HG03280 (cell line): ENCODE results near the gene MCF2L.
"Not testable (repeated sequence)": the region's sequence is repeated elsewhere in the genome, so short reads cannot be mapped to it uniquely, and the experiment has no call there.

Experiments used
- ATAC-seq: cut with Tn5 transposase; IDR thresholded peaks from one replicate; pipeline ENCODE4 v1.9.1; 2021; ENCODE audit warnings: mild to moderate bottlenecking, moderate library complexity; ENCODE audit not compliant: unreplicated experiment

MCF2L gene

DNA sequence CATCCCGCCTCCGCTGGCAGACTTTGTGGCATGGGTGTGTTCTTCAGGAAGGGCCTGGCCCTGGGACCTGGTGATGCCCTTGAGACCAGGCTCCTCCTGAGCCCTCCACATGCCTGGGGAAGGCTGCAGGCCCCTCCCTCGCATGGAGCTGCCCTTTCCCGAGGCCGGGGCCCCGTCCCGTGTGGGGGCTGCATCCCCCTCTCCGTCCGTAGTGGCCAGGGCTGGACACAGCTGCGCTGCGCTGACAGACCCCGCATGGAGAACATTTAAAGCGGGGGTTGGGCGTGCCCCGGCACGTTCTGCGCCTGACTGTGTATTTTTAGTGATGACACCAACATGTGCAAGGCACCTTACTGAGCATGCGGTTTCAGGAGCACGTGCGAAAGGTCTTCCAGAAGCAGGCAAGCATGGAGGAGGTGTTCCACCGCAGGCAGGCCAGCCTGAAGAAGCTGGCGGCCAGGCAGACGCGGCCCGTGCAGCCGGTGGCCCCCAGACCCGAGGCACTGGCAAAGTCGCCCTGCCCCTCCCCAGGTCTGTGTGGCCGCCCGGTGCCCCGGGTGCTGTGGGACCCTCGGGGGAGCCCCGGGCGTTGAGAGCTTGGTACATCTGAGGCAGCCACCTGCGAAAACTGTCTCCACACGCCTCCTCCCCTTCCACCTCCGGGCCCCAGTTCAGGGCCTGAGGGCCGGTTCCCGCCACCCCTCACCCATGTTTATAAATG, 107.8 kb downstream of the MCF2L start:
- ATAC-seq, result no peak

DNA sequence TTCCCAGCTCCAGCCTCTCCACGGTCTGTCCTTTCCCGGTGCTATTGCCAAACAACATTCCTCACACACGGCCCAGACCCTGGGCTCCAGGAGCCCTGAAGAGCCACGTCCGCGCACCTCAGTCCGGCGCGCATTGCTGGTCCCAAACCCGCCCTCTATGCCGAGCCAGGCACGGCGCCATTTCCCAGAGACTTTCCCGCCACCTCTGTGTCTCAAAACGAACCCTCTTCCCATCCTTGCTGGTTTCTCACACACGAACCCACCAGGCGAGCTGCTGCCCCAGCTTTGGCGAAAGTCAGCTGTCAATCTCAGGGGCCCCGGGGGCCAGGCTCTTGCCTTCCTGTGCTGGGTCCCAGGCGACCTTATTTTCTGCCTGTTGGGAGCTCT, 108.5 kb downstream of the MCF2L start:
- no peak for ATAC-seq

DNA sequence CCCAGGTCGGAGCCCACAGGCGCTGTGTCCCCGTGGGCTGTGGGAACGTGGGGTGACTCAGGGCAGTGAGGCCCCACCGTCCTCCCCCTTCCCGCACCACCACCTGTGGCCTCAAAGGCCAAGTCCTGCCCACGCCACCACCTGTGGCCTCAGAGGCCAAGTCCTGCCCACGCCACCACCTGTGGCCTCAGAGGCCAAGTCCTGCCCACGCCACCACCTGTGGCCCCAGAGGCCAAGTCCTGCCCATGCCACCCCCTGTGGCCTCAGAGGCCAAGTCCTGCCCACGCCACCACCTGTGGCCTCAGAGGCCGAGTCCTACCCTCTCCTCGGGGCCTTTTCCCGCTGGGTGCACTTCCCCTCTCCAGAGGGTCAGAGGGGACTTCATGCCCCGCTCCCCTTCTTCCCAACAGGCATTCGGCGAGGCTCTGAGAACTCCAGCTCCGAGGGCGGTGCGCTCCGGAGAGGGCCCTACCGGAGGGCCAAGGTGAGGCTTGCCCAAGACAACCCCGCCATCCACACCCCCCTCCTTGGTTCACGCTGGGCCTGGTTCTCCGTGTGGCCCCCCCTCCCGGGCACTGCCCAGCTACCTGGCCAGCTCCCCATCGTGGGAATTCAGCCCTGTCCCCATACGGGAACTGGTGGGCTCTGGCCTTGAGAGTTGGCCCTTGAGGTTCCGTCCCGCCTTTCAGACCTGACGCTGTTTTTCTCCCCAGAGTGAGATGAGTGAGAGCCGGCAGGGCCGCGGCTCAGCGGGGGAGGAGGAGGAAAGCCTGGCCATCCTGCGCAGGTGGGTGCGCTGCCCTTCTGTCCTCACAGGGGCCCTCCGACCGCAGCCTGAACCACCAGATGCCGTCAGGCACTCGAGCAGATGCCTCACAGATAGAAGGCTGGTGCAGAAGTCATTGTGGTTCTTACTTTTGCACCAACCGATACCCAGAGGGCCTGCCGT, 109.2 kb downstream of the MCF2L start:
- no peak for ATAC-seq

DNA sequence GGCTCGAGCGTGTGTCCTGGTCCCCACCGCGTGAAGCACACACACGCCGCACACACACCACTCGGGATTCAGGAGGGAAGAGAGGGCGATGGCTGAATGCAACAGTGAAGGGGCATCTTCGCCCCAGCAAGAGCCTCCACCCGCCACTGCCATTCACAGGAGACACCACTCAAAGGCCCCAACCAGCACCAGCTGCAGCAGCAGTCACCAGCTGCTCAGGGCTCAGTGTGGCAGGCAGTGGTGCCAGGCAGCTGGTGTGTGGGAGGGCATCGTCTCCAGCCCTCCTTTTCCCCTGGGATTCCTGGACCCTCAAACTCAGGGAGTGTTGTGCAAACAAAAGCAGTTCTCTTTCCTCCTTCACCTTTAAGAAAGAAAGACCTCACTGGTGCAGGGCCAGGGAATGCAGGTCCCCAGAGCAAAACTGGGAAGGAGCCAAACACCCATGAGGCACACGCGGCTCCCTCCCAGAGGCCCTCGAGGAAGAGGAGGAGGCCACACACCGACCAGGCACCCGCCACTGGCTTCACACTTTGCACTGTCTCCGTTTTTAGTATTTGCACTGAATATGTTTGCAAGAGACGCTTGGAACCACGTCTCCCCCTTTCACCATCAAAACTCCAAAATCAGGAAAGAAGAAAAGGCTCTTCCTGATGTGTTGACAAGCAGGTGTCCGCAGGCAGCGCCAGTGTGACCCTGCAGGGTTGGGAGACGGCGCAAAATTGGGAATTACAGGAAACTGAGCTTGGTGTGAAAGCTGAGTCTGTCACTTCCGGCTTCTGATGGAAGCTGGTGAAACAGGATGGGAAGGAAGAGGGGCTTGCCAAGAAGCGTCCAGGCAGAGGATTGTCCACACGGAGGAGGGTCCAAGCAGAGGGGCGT, 110.1 kb downstream of the MCF2L start:
- ATAC-seq, result no peak

DNA sequence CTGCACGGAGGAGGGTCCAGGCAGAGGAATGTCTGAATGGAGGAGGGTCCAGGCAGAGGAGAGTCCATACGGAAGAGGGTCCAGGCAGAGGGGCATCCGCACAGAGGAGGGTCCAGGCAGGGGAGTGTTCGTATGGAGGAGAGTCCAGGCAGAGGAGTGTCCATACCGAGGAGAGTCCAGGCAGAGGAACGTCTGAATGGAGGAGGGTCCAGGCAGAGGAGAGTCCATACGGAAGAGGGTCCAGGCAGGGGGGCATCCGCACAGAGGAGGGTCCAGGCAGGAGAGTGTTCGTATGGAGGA, 110.7 kb downstream of the MCF2L start:
- not testable (repeated sequence) for ATAC-seq

DNA sequence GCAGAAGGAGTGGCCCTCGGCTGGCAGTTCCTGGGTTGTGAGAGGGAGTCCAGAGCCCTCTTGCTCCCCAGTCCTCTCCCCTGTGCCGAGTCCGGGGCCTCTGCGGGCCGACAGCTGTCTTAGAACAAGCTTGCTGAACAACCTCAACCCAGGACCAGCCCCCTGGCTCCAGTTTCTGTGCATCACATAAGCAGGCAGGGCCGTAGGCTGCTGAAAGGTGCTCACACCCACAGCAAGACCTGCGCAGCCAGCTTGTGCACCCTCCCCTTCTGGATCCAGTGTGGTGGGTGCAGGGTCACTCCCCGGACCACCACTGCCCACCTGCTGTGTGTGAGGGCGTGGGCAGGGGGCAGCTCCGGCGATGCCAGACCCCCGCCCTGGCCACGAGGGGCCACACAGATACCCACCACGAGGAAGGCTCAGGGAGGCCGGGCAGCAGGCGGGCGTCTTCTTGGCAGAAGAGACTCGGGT, 111.4 kb downstream of the MCF2L start:
- ATAC-seq, result no peak

DNA sequence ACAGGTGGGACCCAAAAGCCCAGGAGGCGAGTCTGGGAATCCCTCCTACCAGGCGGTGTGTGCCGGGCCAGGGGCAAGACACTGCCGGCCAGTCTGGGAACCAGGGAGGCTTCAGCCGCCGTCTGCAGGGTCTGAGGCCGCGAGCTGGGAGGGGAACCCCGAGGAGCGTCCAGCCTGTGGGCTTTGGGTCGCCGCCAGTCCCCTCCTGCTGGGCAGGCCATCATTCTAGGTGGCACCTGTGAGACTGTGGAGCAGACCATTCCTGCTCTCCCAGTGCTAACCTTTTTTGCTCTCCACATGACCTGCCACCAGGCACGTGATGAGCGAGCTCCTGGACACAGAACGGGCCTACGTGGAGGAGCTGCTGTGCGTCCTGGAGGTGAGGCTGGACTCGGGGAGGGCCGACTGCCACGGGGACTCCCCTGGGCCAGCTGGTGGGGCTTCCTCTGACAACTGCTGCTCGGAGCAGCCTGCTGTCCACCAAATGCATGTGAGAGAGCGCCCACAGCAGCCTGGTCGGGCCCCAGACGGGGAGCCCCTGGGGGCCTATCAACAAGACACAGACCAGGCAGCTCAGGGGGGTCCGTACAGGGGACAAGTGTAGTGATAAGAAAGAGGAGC, 112.0 kb downstream of the MCF2L start:
- ATAC-seq, result no peak

DNA sequence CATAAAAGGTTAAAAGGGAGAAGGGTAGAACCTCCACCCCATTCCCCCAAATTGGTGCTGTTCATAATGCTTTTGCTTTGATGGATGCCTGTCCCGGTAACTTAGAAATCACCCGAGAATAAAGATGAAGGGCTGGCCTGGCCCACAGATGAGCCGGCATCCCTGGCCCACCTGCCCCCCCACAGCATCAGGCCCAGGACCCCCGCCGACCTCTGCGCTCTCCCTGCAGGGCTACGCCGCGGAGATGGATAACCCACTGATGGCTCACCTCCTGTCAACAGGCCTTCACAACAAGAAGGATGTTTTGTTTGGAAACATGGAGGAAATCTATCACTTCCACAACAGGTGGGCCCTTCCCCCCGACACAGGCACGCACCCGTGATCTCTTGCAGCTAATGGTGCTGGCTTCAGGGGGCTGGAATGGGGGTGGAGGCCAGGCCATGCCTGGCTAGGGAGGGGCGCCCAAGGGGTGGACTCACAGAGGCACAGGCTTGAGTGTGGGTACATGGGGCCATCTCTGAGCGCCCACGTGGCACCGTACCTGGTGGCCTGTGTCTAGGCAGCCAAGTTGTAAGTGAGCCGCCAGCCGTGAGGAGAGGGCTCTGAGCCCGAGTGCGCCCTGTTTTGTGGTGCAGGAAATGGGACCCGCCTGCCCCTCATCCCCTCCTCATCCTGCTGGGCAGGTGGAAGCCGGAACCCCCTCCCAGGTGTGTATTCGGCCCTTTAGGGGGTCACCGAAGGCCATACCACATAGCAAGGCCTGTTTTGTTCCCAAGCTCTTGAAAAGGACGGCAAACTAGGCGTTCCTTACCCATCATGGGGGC, 113.4 kb downstream of the MCF2L start:
- no peak for ATAC-seq

DNA sequence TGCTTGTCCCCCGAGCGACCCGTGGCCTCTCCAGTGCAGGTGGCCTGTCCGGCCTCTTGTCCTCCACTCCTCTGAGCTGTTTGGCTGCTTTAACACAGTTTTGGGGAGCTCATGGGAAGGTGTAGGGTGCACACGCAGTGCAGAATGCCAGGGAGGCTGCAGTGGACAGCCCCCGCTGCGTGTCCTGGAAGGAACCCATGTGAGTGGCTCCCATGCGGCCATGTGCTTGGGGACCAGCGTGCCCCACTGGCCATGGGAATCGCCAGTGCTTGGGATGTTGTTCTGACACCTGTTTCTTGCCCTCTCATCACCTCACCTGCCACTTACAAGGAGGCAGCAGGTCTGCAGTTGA, 114.0 kb downstream of the MCF2L start:
- ATAC-seq, result no peak

DNA sequence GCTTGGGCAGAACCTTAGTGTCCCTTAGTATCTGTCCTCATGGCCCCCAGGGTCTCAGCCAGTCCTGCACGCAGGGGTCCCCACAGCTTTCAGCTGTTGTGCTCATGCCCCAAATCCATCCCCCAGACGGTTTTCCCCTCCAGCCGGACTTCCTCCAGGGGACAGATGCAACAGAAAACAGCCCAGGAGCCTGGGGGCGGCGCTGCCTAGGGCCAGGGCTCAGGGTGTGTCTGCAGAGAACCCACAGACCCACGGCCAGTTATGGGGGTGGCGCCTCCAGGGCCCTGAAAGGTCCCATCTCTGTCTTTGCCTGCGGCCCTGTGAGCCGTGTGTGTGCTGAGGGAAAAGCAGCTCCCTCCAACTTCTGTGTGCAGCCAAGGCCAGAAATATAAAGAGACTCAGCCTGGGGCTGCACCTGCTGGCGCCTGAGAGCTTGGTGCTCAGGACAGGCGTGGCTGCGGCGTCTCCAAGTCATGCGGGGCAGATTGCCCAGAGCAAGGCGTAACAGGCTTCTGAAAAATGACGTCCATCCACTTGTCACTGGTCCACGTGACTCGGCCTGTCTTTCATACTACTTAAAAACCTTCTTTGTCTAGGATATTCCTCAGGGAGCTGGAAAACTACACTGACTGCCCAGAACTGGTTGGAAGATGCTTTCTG, 114.5 kb downstream of the MCF2L start:
- ATAC-seq, result no peak

DNA sequence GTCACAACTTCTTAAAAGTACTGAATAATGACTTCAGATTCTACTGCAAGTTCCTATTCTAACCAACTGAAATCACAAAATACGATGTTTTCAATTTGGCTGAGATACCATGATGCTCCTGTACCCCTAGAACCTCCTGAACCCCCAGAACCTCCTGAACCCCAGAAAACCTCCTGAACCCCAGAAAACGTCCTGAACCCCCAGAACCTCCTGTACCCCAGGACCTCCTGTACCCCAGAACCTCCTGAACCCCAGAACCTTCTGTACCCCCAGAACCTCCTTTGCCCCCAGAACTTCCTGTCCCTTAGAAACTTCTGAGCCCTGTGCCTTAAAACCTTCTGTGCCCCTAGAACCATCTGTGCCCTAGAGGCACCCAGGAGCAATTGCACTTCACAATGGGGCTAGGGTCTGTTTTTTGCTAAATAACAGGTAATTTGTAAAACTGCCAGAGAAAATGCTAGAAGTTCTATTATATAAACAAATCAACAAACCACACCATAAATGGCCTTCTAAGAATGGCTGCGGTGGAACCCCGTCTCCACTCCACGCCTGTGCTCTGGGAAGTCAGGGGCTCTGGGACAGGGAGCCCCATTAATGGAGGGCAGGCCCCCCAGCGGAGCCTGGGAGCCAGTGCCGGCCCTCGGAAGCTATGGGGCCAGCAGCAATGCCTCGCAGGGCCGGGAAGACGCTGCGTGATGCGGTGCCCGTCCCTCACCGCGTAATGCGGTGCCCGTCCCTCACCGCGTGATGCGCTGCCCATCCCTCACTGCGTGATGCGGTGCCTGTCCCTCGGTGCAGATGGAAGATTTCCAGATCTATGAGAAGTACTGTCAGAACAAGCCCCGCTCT, 115.3 kb downstream of the MCF2L start:
- ATAC-seq, result no peak

DNA sequence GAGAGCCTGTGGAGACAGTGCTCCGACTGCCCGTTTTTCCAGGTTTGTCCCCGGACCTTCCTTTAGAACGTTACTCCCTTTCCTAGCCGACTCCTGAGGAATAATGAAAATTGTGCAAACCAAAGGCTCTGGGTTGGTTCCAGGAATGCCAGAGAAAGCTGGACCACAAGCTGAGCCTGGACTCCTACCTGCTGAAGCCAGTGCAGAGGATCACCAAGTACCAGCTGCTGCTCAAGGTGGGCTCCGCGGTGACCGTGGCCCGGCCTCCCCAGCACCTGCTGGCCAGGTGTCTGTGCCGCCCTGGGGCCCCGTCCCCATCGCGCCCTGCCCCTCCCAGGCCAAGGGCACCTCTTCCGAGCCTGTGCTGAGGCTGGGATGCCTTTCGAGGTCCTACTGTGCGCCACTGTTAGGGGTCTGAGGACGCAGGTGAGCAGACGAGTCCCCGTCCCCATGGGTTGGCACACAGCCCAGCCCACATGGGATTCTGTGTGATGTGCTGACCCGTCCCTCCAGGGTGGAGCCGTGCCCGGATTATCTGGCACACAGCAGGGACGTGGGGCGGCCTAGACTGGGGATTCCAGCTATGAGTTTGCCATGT, 116.0 kb downstream of the MCF2L start:
- ATAC-seq, result no peak

DNA sequence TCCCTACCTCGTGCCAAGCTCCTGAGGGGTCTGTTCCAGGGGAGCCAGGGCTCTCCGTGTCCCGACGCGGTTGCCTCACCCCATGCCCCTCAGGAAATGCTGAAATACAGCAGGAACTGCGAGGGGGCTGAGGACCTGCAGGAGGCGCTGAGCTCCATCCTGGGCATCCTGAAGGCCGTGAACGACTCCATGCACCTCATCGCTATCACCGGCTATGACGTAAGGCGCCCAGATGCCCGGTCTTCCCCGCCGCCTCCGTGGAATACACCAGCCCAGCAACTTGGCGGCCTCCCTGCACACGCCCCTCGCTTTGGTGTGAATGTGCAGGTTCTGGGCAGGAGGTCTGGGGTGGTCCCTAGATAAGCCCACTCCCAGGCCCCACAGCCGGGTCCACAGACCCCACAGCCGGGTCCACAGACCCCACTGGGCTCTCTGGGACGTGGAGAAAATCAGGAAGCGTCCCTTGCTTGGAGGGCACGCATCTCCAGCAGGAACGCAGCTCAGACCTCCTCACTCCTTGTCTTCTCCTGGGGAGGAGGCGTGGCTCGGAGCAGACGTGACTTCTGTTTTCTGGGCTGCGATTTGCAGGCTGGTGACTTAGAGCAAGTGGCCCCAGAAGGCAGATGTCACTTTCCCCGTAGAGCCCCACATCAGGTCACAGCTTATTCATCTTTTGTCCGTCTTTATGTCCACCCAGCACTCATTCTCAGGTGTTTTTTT, 117.2 kb downstream of the MCF2L start:
- no peak for ATAC-seq

DNA sequence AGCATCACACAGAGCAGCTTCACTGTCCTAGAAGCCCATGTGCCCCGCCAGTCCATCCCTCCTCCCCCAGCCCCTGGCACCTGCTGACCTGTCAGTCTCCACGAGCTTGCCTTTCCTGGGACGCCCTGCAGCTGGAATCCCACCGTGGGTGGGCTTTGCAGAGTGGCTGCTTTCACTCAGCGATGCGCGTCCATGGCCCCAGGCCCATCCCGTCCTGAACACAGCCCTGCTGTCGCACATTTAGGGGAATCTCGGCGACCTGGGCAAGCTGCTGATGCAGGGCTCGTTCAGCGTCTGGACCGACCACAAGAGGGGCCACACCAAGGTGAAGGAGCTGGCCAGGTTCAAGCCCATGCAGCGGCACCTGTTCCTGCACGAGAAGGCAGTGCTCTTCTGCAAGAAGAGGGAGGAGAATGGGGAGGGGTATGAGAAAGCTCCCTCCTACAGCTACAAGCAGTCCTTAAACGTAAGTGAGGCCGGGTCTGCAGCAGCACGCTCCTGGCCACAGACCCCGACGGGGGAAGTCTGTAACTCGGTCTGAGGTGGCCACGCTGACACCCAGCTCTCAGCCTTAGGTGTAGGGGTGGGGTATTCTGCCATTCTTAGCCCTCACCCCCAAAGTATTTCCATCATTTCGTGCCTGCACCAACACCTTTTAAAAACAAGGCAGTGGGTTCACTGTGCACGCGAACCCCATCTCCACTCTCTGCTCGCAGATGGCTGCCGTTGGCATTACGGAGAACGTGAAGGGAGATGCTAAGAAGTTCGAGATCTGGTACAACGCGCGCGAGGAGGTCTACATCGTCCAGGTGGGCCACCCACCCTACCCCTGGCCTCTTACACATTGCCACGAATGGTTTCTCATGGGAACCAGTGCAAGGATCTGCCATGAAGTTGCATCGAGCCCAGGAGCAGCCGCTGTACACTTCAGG, 118.2 kb downstream of the MCF2L start:
- ATAC-seq, result no peak

DNA sequence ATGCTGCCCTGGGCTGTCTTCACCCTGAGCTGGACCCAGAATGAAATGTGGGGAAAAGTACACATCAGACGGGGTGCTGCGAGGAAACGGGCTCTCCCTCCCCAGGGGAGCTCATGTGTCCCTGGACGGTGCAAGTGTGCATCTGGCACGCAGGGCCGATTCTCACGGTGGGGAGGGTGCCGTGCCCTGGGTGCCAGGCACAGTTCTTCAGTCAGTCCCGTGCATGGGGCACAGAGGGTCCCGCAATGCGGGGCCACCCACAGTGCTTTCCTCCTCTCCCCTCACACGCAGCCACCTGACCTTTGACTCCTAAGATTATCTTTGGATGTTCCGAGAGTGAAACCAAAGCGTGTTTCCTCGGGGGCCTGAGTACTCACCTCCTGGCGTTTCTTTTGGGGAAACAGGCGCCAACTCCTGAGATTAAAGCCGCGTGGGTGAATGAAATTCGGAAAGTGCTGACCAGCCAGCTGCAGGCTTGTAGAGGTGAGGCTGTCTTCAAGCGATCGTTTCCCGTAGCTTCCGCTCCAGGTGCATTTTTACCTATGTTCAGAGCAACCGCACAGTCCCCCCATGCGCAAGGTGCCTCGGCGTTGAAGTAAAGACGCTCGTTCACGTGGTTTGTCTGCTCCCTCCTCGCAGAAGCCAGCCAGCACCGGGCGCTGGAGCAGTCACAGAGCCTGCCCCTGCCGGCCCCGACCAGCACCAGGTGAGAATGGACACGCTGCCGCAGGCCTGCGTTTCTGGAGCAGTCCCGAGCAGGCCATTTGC, 119.1 kb downstream of the MCF2L start:
- ATAC-seq, result no peak

DNA sequence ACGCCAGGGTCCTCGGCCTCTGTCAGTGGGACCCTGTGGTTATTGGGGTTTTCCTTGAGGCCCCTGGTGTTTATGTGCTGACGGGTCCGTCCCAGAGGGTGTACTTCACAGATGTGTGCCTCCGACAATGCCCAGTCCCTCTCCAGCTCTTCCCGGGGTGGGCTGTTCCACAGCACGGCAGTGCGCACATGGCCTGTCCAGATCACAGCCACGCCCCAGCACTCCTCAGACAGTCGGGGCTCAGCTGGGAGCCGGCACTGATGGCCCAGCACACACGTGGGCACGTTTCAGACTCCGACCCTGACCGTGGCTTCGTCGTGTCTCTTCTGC, 119.6 kb downstream of the MCF2L start:
- ATAC-seq, result no peak
